Measurements from ENCODE around the gene ABCB1.

DNA sequence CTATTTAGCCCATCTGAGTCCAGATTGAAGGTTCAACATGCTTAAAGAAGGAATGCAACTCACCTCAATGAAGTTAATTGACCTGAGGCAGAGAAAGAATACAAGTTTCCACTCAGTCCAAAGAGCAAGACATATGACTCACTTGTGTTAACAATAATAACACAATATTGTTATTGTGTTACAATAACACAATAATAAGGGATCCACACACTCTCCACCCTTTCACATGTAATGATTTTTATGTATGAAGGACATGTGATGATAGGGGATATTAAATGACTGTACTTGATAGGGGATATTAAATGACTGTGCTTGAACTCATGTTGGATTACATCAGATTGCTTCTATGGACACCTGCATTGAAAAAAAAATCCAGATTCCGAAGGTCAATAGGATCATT is 3.6 kb upstream of the ABCB1 start:
- TF ChIP-seq, protein P1, sequence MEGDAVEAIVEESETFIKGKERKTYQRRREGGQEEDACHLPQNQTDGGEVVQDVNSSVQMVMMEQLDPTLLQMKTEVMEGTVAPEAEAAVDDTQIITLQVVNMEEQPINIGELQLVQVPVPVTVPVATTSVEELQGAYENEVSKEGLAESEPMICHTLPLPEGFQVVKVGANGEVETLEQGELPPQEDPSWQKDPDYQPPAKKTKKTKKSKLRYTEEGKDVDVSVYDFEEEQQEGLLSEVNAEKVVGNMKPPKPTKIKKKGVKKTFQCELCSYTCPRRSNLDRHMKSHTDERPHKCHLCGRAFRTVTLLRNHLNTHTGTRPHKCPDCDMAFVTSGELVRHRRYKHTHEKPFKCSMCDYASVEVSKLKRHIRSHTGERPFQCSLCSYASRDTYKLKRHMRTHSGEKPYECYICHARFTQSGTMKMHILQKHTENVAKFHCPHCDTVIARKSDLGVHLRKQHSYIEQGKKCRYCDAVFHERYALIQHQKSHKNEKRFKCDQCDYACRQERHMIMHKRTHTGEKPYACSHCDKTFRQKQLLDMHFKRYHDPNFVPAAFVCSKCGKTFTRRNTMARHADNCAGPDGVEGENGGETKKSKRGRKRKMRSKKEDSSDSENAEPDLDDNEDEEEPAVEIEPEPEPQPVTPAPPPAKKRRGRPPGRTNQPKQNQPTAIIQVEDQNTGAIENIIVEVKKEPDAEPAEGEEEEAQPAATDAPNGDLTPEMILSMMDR (IDR thresholded peaks at IDR 0.05), result no peak
- no peak for TF ChIP-seq POLR2A (IDR thresholded peaks at IDR 0.05)
